Astrocyte (in vitro differentiated cells and primary cell): ENCODE results near the gene TMEM81. TPM values are rescaled to one million over a fixed set of nuclear protein-coding genes. Genes with fewer than 3 reads are reported as not detected.

Experiments
- DNase-seq: peaks from one replicate; pipeline ENCODE4 v3.0.0-alpha.2; 2010; ENCODE audit warnings: low read depth
- FAIRE-seq: peaks from 2 replicates; lab custom pipeline; 2011; peaks lifted over from hg19 to GRCh38; lab: Jason Lieb, UNC
- H2AFZ ChIP-seq: 2 replicates; pipeline ENCODE4 v1.6.0; 2012; ENCODE audit warnings: low read depth, low read length, inconsistent platforms
- H3K27ac ChIP-seq: 2 replicates; pipeline ENCODE4 v1.5.1; 2011; ENCODE audit warnings: low read depth, low read length, inconsistent platforms
- H3K27me3 ChIP-seq: 2 replicates; pipeline ENCODE4 v1.6.0; 2011; ENCODE audit warnings: low read length, inconsistent platforms; ENCODE audit not compliant: insufficient read depth
- H3K36me3 ChIP-seq: 2 replicates; pipeline ENCODE4 v1.5.1; 2011; ENCODE audit warnings: low read length, inconsistent platforms; ENCODE audit not compliant: insufficient read depth
- H3K4me1 ChIP-seq: 2 replicates; pipeline ENCODE4 v1.5.1; 2011; ENCODE audit warnings: low read length, inconsistent platforms; ENCODE audit not compliant: insufficient read depth
- H3K4me2 ChIP-seq: 2 replicates; pipeline ENCODE4 v1.6.0; 2012; ENCODE audit warnings: low read length, inconsistent platforms
- H3K4me3 ChIP-seq: 2 replicates; pipeline ENCODE4 v1.5.1; 2011; ENCODE audit warnings: low read depth, mild to moderate bottlenecking, low read length, inconsistent platforms; ENCODE audit not compliant: insufficient read depth
- H3K79me2 ChIP-seq: 2 replicates; pipeline ENCODE4 v1.6.0; 2012; ENCODE audit warnings: mild to moderate bottlenecking, low read length, inconsistent platforms; ENCODE audit not compliant: insufficient read depth
- H3K9ac ChIP-seq: 2 replicates; pipeline ENCODE4 v1.6.0; 2012; ENCODE audit warnings: mild to moderate bottlenecking, low read length, inconsistent platforms
- H3K9me3 ChIP-seq: 2 replicates; pipeline ENCODE4 v1.5.1; 2012; ENCODE audit warnings: low read depth, mild to moderate bottlenecking, low read length, inconsistent platforms; ENCODE audit not compliant: insufficient read depth
- H4K20me1 ChIP-seq: 2 replicates; pipeline ENCODE4 v1.6.0; 2012; ENCODE audit warnings: low read length, inconsistent platforms; ENCODE audit not compliant: insufficient read depth
- H3K27ac Mint-ChIP-seq: one replicate; pipeline ENCODE4 v1.8.0; 2021; ENCODE audit warnings: mild to moderate bottlenecking, mixed read lengths; ENCODE audit not compliant: unreplicated experiment
- H3K27me3 Mint-ChIP-seq: one replicate; pipeline ENCODE4 v1.8.0; 2021; ENCODE audit warnings: low read depth, mixed read lengths; ENCODE audit not compliant: unreplicated experiment
- H3K36me3 Mint-ChIP-seq: one replicate; pipeline ENCODE4 v1.8.0; 2021; ENCODE audit warnings: low read depth, mixed read lengths; ENCODE audit not compliant: unreplicated experiment
- H3K4me1 Mint-ChIP-seq: one replicate; pipeline ENCODE4 v1.8.0; 2021; ENCODE audit warnings: low read depth, mixed read lengths; ENCODE audit not compliant: unreplicated experiment
- H3K4me3 Mint-ChIP-seq: one replicate; pipeline ENCODE4 v1.8.0; 2021; ENCODE audit warnings: mild to moderate bottlenecking, moderate library complexity, mixed read lengths; ENCODE audit not compliant: unreplicated experiment
- H3K9me3 Mint-ChIP-seq: one replicate; pipeline ENCODE4 v1.8.0; 2021; ENCODE audit warnings: mild to moderate bottlenecking, mixed read lengths; ENCODE audit not compliant: unreplicated experiment
- EZH2 ChIP-seq: IDR thresholded peaks from 2 replicates; pipeline ENCODE4 v1.6.1; 2012; ENCODE audit warnings: mild to moderate bottlenecking, low read length, inconsistent platforms; ENCODE audit not compliant: insufficient read depth
- total RNA-seq: library from RNA; stranded (reverse); gene quantifications from 2 replicates; pipeline ENCODE4 v1.2.1, GENCODE V29; 2021
- TF ChIP-seq, protein P1 (sequence below): IDR thresholded peaks from 2 replicates; pipeline ENCODE4 v1.5.1; 2011; ENCODE audit warnings: low read depth, mild to moderate bottlenecking, inconsistent platforms, low read length, moderate library complexity; ENCODE audit not compliant: insufficient read depth

Gene TMEM81
- total RNA-seq, 1 donor from 2014 or later = 4.8 TPM

DNA sequence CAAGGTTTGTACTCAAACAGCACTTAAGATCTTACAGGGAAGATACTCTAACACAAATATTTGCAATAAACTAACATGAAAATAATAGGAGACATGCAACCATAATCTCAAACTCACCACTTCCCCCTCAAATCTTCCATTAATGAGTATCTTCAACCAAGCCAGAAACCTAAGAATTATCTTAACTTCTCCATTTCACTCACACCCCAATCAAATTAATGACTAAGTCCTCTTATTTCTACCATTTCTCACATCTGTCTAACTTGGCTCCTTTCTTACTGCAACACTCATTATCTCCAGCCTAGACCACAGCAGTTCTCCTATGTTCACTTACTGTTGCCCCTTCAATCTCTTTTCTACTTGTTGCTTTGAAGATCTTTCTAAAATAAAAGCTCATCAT lies 27.1 kb upstream of the TMEM81 start:
- no peak overlapping the region for H3K27ac Mint-ChIP-seq
- no peak overlapping the region for H2AFZ ChIP-seq
- H3K4me1 Mint-ChIP-seq = no peaks in the 10 kb centered on the region
- no peaks in the 10 kb centered on the region for H3K9me3 ChIP-seq
- H3K4me2 ChIP-seq = no peak overlapping the region
- H3K4me3 Mint-ChIP-seq = no peak overlapping the region
- FAIRE-seq (no peak), DNase-seq (no peak)
- no peaks in the 10 kb centered on the region for H3K27me3 Mint-ChIP-seq
- H3K9me3 Mint-ChIP-seq = no peaks in the 10 kb centered on the region
- H3K4me1 ChIP-seq = no peaks in the 10 kb centered on the region
- peaks cover 17% of the 10 kb centered on the region for H3K36me3 ChIP-seq
- peaks cover 21% of the 10 kb centered on the region for H4K20me1 ChIP-seq
- no peak overlapping the region for H3K4me3 ChIP-seq
- no peaks in the 10 kb centered on the region for H3K27me3 ChIP-seq
- H3K9ac ChIP-seq = no peak overlapping the region
- H3K27ac ChIP-seq = no peak overlapping the region
- peaks cover 10% of the 10 kb centered on the region for H3K79me2 ChIP-seq
- TF ChIP-seq, protein P1, sequence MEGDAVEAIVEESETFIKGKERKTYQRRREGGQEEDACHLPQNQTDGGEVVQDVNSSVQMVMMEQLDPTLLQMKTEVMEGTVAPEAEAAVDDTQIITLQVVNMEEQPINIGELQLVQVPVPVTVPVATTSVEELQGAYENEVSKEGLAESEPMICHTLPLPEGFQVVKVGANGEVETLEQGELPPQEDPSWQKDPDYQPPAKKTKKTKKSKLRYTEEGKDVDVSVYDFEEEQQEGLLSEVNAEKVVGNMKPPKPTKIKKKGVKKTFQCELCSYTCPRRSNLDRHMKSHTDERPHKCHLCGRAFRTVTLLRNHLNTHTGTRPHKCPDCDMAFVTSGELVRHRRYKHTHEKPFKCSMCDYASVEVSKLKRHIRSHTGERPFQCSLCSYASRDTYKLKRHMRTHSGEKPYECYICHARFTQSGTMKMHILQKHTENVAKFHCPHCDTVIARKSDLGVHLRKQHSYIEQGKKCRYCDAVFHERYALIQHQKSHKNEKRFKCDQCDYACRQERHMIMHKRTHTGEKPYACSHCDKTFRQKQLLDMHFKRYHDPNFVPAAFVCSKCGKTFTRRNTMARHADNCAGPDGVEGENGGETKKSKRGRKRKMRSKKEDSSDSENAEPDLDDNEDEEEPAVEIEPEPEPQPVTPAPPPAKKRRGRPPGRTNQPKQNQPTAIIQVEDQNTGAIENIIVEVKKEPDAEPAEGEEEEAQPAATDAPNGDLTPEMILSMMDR = no peak
- TF ChIP-seq EZH2 = no peak
- no peaks in the 10 kb centered on the region for H3K36me3 Mint-ChIP-seq

DNA sequence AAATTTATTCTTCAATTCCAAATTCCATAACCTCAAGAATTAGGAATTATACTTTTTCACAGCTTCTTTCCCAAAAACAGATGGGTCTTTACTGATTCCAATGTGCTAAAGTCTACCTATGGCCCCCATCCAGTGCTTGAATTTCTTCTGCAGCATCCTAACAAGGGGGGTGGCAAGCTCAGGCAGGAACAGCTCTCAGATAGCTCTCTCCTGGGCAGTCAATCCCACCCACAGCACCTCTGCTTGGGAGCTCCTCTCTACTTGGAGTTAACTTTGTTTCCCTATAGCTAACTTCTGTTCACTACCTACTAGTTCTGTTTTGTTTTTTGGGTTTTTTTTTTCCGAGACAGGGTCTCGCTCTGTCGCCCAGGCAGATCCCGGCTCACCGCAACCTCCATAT lies 25.5 kb upstream of the TMEM81 start:
- no peak overlapping the region for H3K4me3 Mint-ChIP-seq
- H3K27me3 ChIP-seq = no peaks in the 10 kb centered on the region
- peaks cover 25% of the 10 kb centered on the region for H3K36me3 ChIP-seq
- FAIRE-seq (no peak), DNase-seq (no peak)
- H3K4me2 ChIP-seq = no peak overlapping the region
- H3K9me3 Mint-ChIP-seq = no peaks in the 10 kb centered on the region
- no peak overlapping the region for H3K27ac ChIP-seq
- H3K4me1 Mint-ChIP-seq = no peaks in the 10 kb centered on the region
- no peaks in the 10 kb centered on the region for H3K9me3 ChIP-seq
- no peak overlapping the region for H3K27ac Mint-ChIP-seq
- H2AFZ ChIP-seq = no peak overlapping the region
- no peak overlapping the region for H3K9ac ChIP-seq
- peaks cover 21% of the 10 kb centered on the region for H4K20me1 ChIP-seq
- TF ChIP-seq, protein P1 = no peak
- no peak for TF ChIP-seq EZH2
- H3K4me1 ChIP-seq = no peaks in the 10 kb centered on the region
- H3K36me3 Mint-ChIP-seq = no peaks in the 10 kb centered on the region
- no peak overlapping the region for H3K4me3 ChIP-seq
- no peaks in the 10 kb centered on the region for H3K27me3 Mint-ChIP-seq
- H3K79me2 ChIP-seq = peaks cover 7% of the 10 kb centered on the region

DNA sequence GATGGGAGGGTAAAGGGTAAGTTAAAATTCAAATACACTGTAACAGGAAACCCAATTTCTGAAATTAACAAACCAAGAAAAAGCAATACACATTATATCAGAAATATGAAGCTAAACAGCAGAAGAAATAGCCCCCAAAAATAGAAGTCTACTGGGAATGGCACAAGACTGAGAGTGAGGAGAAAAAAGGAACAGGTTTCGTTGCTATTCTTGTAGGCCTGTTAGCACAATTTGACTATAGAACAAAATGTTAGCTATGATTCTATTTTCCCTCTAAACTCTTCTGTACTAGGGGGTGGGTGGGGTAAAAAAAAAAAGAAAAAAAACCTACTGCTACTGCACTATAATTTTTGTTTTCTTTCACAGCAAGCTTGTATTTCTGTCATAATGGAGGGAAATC lies 25.0 kb upstream of the TMEM81 start:
- no peaks in the 10 kb centered on the region for H3K27me3 Mint-ChIP-seq
- TF ChIP-seq, protein P1 = no peak
- no peak for TF ChIP-seq EZH2
- no peaks in the 10 kb centered on the region for H3K4me1 Mint-ChIP-seq
- FAIRE-seq = no peak
- peaks cover 7% of the 10 kb centered on the region for H3K79me2 ChIP-seq
- no peaks in the 10 kb centered on the region for H3K4me1 ChIP-seq
- H3K9ac ChIP-seq = no peak overlapping the region
- H3K36me3 Mint-ChIP-seq = no peaks in the 10 kb centered on the region
- no peaks in the 10 kb centered on the region for H3K9me3 ChIP-seq
- peaks cover 24% of the 10 kb centered on the region for H3K36me3 ChIP-seq
- no peak for DNase-seq
- H3K4me2 ChIP-seq = no peak overlapping the region
- H2AFZ ChIP-seq = no peak overlapping the region
- H3K27me3 ChIP-seq = no peaks in the 10 kb centered on the region
- no peak overlapping the region for H3K27ac ChIP-seq
- no peak overlapping the region for H3K27ac Mint-ChIP-seq
- no peaks in the 10 kb centered on the region for H3K9me3 Mint-ChIP-seq
- no peak overlapping the region for H3K4me3 Mint-ChIP-seq
- H4K20me1 ChIP-seq = peaks cover 21% of the 10 kb centered on the region
- H3K4me3 ChIP-seq = no peak overlapping the region
